Neural cell (in vitro differentiated cells): Measurements from ENCODE around the gene SUMF1. TPM values are rescaled to one million over a fixed set of nuclear protein-coding genes. Genes with fewer than 3 reads are reported as not detected.

Experiments used
- H2AFZ ChIP-seq: fragments of 200-600, 300-800 bp; sonication (generic), shearing (Covaris generic); 2 replicates; pipeline ENCODE4 v1.6.0; 2014; ENCODE audit warnings: low read depth, mild to moderate bottlenecking, antibody characterized with exemption, low read length, moderate library complexity
- H3F3A ChIP-seq: fragments of 200-600 bp; shearing (Covaris generic); 2 replicates; pipeline ENCODE4 v1.6.1; 2016; ENCODE audit warnings: mild to moderate bottlenecking, moderate library complexity, mixed read lengths, antibody characterized with exemption, low read length; ENCODE audit not compliant: insufficient read depth, poor library complexity, severe bottlenecking
- H3K27ac ChIP-seq: fragments of 200-600, 300-800 bp; sonication (generic), shearing (Covaris generic); 2 replicates; pipeline ENCODE4 v1.5.1; 2014; ENCODE audit warnings: mild to moderate bottlenecking, low read length, moderate library complexity
- H3K27me3 ChIP-seq: fragments of 300-800, 200-600 bp; sonication (generic), shearing (Covaris generic); 2 replicates; pipeline ENCODE4 v1.6.0; 2014; ENCODE audit warnings: mild to moderate bottlenecking, low read depth, low read length, moderate library complexity; ENCODE audit not compliant: insufficient read depth
- H3K36me3 ChIP-seq: fragments of 300-800, 200-600 bp; sonication (generic), shearing (Covaris generic); 2 replicates; pipeline ENCODE4 v1.5.1; 2014; ENCODE audit warnings: mild to moderate bottlenecking, antibody characterized with exemption, low read length, moderate library complexity; ENCODE audit not compliant: insufficient read depth
- H3K4me2 ChIP-seq: fragments of 300-800, 200-600 bp; sonication (generic), shearing (Covaris generic); 2 replicates; pipeline ENCODE4 v1.6.0; 2014; ENCODE audit warnings: mild to moderate bottlenecking, low read length
- H3K4me3 ChIP-seq: fragments of 300-800, 200-600 bp; sonication (generic), shearing (Covaris generic); 2 replicates; pipeline ENCODE4 v1.5.1; 2014; ENCODE audit warnings: mild to moderate bottlenecking, low read length, moderate library complexity
- H3K79me2 ChIP-seq: fragments of 200-600 bp; shearing (Covaris generic); replicated peaks from 2 replicates; pipeline ENCODE4 v1.6.0; 2014; ENCODE audit warnings: mild to moderate bottlenecking, low read length, moderate library complexity; ENCODE audit not compliant: insufficient read depth
- H3K9ac ChIP-seq: fragments of 300-800, 200-600 bp; sonication (generic), shearing (Covaris generic); 2 replicates; pipeline ENCODE4 v1.6.1; 2016; ENCODE audit warnings: mild to moderate bottlenecking, low read length, mixed read lengths
- H3K9me2 ChIP-seq: fragments of 200-600 bp; shearing (Covaris generic); 2 replicates; pipeline ENCODE4 v1.6.1; 2016; ENCODE audit warnings: mild to moderate bottlenecking, low read length, mixed read lengths; ENCODE audit not compliant: insufficient read depth
- H3K9me3 ChIP-seq: fragments of 200-600, 300-800 bp; sonication (generic), shearing (Covaris generic); 2 replicates; pipeline ENCODE4 v1.6.1; 2016; ENCODE audit warnings: mild to moderate bottlenecking, mixed run types, low read length, moderate library complexity, mixed read lengths
- H4K20me1 ChIP-seq: fragments of 200-600 bp; shearing (Covaris generic); 2 replicates; pipeline ENCODE4 v1.6.1; 2016; ENCODE audit warnings: mild to moderate bottlenecking, mixed run types; ENCODE audit not compliant: insufficient read depth
- CTCF ChIP-seq: fragments of 450-650 bp; IDR thresholded peaks from 2 replicates; pipeline ENCODE4 v1.5.1; 2014; ENCODE audit warnings: antibody characterized with exemption, mild to moderate bottlenecking, moderate library complexity; ENCODE audit not compliant: poor library complexity, severe bottlenecking
- EP300 ChIP-seq: fragments of 450-650 bp; conservative IDR thresholded peaks from 2 replicates; pipeline ENCODE4 v1.6.1; 2014; ENCODE audit warnings: antibody characterized with exemption, mild to moderate bottlenecking, moderate library complexity; ENCODE audit not compliant: poor library complexity, severe bottlenecking
- EZH2 ChIP-seq: fragments of 200-600, 300-800 bp; shearing (Covaris generic), sonication (generic); IDR thresholded peaks from 2 replicates; pipeline ENCODE4 v1.6.1; 2014; ENCODE audit warnings: antibody characterized with exemption, low read length, borderline replicate concordance, mild to moderate bottlenecking; ENCODE audit not compliant: insufficient read depth, poor library complexity, severe bottlenecking
- MXI1 ChIP-seq: fragments of 450-650 bp; conservative IDR thresholded peaks from 2 replicates; pipeline ENCODE4 v1.6.1; 2014; ENCODE audit warnings: antibody characterized with exemption, mild to moderate bottlenecking; ENCODE audit not compliant: poor library complexity, severe bottlenecking
- POLR2AphosphoS5 ChIP-seq: IDR thresholded peaks from 2 replicates; pipeline ENCODE4 v1.6.1; 2012
- RAD21 ChIP-seq: fragments of 450-650 bp; conservative IDR thresholded peaks from 2 replicates; pipeline ENCODE4 v1.6.1; 2014; ENCODE audit warnings: antibody characterized with exemption, mild to moderate bottlenecking, moderate library complexity
- SMC3 ChIP-seq: fragments of 450-650 bp; conservative IDR thresholded peaks from 2 replicates; pipeline ENCODE4 v1.6.1; 2014; ENCODE audit warnings: antibody characterized with exemption, mild to moderate bottlenecking, moderate library complexity; ENCODE audit not compliant: poor library complexity
- TAF1 ChIP-seq: IDR thresholded peaks from 2 replicates; pipeline ENCODE4 v1.6.1; 2012; ENCODE audit warnings: low read depth
- polyA plus RNA-seq: library from polyadenylated mRNA; depleted of rRNA; stranded (reverse); fragments of >200 nt; gene quantifications from 2 replicates; pipeline ENCODE4 v1.2.3, GENCODE V29; 2014
- TF ChIP-seq, protein P1 (sequence below): IDR thresholded peaks from 2 replicates; pipeline ENCODE4 v1.6.1; 2012; ENCODE audit warnings: borderline replicate concordance

SUMF1 gene
- polyA plus RNA-seq, 1 donor from 2014 or later, result 3.6 TPM

DNA sequence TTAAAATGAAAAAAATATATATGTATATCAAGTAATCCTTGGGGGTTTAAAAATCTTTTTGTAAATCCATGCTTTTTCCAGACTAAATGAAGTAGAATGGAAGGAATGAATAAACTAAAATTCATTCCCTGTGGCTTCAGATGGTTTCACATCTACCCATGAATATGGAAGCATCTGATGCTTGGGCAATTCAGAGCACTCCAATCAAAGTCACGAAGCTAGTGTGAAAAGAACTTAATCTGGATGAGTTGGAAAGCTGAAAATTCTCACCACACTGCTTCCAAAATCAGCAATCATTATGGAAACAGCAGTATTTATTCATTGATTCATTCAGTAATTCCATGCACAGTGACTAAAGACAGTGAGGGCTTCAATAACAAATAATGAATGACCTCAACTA, 55.2 kb downstream of the SUMF1 start:
- H3K27ac ChIP-seq, result no peak overlapping the region
- H3F3A ChIP-seq, result no peaks in the 10 kb centered on the region
- no peaks in the 10 kb centered on the region for H3K27me3 ChIP-seq
- no peak overlapping the region for H3K4me2 ChIP-seq
- no peaks in the 10 kb centered on the region for H3K9me2 ChIP-seq
- TF ChIP-seq EZH2, result no peak
- no peaks in the 10 kb centered on the region for H3K9me3 ChIP-seq
- no peak overlapping the region for H3K4me3 ChIP-seq
- H4K20me1 ChIP-seq, result no peaks in the 10 kb centered on the region
- no peak overlapping the region for H2AFZ ChIP-seq
- no peak overlapping the region for H3K9ac ChIP-seq
- H3K36me3 ChIP-seq, result peaks cover 5% of the 10 kb centered on the region
- H3K79me2 ChIP-seq, result no peaks in the 10 kb centered on the region

- H3K79me2 ChIP-seq, result no peaks in the 10 kb centered on the region
- H3K4me2 ChIP-seq, result no peak overlapping the region
- H3K27ac ChIP-seq, result no peak overlapping the region
- TF ChIP-seq SMC3 (no peak), TAF1 (no peak), MXI1 (no peak)
- no peaks in the 10 kb centered on the region for H3K9me2 ChIP-seq
- peaks cover 5% of the 10 kb centered on the region for H3K36me3 ChIP-seq
- H3K9me3 ChIP-seq, result no peaks in the 10 kb centered on the region
- no peaks in the 10 kb centered on the region for H4K20me1 ChIP-seq
- no peaks in the 10 kb centered on the region for H3F3A ChIP-seq
- H3K9ac ChIP-seq, result no peak overlapping the region
- H3K4me3 ChIP-seq, result no peak overlapping the region
- H2AFZ ChIP-seq, result no peak overlapping the region
- no peaks in the 10 kb centered on the region for H3K27me3 ChIP-seq
Observed at GRCh38 chr3:4411236-4411635, 55.8 kb downstream of the SUMF1 start.

DNA sequence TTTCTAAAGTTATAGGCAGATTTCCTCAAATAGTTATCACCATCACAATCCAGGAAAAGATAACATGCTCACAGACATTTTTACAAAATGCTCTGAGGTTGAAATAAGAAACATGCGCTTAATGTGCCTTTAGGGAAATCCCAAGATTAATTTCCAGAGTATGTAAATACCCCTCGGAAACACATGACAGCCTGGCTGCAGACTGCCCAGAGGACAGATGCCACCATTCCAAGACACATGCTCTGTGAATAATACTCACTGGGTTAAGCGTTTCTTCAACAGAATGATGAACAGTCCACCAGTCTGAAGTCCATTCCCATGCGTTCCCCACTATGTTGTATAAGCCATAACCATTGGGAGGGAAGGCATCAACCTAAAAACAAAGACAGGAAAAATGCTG, 56.5 kb downstream of the SUMF1 start:
- Histone ChIP-seq H3K79me2 (no peaks in the 10 kb centered on the region), H3K4me3 (no peak overlapping the region), H4K20me1 (no peaks in the 10 kb centered on the region), H3K9me2 (no peaks in the 10 kb centered on the region), H3K4me2 (no peak overlapping the region), H3K9me3 (no peaks in the 10 kb centered on the region), H2AFZ (no peak overlapping the region), H3K27ac (no peak overlapping the region), H3F3A (no peaks in the 10 kb centered on the region), H3K27me3 (no peaks in the 10 kb centered on the region), H3K9ac (no peak overlapping the region), H3K36me3 (peaks cover 5% of the 10 kb centered on the region)
- TF ChIP-seq POLR2AphosphoS5, result no peak
- TF ChIP-seq EZH2, result no peak
- no peak for TF ChIP-seq SMC3
- no peak for TF ChIP-seq CTCF
- no peak for TF ChIP-seq EP300
- TF ChIP-seq, protein P1, sequence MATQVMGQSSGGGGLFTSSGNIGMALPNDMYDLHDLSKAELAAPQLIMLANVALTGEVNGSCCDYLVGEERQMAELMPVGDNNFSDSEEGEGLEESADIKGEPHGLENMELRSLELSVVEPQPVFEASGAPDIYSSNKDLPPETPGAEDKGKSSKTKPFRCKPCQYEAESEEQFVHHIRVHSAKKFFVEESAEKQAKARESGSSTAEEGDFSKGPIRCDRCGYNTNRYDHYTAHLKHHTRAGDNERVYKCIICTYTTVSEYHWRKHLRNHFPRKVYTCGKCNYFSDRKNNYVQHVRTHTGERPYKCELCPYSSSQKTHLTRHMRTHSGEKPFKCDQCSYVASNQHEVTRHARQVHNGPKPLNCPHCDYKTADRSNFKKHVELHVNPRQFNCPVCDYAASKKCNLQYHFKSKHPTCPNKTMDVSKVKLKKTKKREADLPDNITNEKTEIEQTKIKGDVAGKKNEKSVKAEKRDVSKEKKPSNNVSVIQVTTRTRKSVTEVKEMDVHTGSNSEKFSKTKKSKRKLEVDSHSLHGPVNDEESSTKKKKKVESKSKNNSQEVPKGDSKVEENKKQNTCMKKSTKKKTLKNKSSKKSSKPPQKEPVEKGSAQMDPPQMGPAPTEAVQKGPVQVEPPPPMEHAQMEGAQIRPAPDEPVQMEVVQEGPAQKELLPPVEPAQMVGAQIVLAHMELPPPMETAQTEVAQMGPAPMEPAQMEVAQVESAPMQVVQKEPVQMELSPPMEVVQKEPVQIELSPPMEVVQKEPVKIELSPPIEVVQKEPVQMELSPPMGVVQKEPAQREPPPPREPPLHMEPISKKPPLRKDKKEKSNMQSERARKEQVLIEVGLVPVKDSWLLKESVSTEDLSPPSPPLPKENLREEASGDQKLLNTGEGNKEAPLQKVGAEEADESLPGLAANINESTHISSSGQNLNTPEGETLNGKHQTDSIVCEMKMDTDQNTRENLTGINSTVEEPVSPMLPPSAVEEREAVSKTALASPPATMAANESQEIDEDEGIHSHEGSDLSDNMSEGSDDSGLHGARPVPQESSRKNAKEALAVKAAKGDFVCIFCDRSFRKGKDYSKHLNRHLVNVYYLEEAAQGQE, result no peak
- TF ChIP-seq MXI1, result no peak
- no peak for TF ChIP-seq RAD21
- TF ChIP-seq TAF1, result no peak
